Ammon's horn (tissue), 1 donor: ENCODE results near the gene COL4A3.

Experiments used
- DNase-seq: peaks from one replicate; pipeline ENCODE4 v3.0.0-alpha.2; 2016; ENCODE audit warnings: low spot score

The COL4A3 gene

DNA sequence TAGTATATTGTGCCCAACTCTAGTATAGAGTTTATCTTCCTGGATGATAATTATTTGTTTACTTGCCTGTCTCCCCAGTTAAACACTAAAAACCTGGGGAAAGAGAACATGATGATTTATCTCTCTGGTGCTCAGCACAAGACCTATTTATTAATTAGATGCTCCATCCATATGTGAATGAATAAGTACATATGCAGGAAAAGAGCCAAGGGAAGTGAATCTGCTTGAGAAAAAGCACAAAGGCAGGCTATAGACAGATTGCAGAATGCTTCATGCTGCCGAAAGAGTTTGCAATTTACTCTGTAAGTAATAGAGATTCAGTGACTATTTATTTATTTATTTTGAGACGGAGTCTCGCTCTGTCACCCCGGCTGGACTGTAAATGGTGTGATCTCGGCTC is 123.3 kb downstream of the COL4A3 start:
- no peak for DNase-seq

- no peak for DNase-seq
These were observed 127.9 kb downstream of the COL4A3 start for GRCh38 chr2:227292314-227292713.

- no peak for DNase-seq
These were observed 129.1 kb downstream of the COL4A3 start for GRCh38 chr2:227293531-227293930.

DNA sequence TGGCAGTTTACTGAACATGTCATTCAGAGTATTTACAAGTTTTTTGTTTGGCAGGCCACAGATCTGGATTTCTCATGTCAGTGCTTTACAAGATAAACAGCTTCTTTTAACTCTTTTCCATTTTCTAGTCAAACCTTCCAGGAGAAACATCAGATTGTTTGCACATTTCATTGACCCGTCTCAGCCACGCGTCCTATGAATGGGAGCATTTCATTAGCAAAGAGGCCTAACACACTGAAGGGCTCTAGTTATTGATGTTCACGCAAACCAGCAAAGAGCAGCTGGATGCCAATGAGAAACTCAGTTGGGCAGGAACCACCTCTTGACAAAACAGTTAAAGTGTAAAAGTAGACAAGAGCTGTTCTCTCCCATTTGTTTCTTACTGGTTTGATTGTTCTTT is 131.4 kb downstream of the COL4A3 start:
- no peak for DNase-seq

DNA sequence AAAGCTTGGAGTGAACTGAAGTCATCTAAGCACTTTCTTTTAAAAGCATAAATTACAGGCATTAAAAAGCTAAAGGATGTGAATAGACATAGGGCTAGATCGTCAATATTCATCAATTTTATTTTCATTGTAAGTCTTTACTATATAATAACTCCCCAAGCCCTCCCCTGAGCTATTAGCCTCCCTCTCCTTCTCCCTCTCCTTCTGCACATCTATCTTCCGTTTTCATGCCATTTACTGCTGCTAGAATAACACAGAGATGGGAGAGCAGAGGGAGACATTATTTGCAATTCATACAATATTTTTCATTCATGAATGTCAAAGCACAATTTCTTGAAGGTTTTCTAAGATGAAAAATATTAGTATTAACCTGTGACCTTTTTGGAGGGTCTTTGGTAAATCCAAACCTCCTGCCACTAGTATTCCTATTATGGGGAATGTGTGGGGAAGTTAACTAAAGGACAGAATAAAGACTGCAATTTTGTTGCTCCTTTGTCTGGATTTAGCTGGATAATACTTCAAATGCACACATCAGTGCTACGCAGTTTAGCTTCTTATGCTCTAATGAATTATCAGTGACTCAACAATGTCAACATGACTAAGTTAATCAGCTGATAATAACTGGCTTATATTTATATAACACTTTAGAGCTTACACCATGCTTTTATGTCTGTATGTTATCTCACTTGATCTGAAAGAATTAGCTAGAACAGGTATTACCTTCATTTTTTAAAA is 132.4 kb downstream of the COL4A3 start:
- no peak for DNase-seq

DNA sequence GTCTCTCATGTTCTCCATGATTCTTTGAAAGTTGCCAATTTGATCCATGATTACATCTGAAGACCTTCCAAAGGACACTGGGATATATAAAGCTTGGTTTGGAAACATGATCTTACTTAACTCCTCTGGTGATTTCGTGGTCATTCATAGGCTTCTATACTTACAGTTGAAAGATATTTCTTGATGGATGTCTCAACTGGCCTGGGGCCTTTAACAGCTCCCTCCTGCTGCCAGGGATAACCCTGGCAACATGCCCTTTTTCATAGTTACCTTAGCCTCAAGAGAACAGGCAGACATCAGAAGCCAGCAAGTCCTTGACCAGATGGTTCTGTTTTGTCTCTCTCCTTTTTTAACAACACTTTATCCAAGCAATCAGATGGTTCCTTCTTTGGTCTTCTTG is 137.1 kb downstream of the COL4A3 start:
- no peak for DNase-seq

DNA sequence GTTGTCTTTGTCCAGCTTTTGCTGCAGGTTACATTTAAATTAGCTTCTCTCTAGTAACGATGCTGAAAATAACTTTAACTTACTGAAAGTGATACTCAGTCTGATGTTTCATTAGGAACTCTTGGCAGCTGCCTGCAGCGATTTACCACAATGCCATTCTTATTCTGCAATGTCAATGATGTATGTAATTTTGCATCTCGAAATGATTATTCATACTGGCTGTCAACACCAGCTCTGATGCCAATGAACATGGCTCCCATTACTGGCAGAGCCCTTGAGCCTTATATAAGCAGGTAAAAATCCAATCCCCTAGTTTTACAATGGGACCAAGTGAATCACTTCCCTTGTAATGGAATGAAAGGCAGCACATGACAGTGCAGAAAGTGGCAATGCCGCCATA is 144.4 kb downstream of the COL4A3 start:
- peak; percentile 3 for DNase-seq

GRCh38 chr2:227310756-227311110 is 146.3 kb downstream of the COL4A3 start:
- DNase-seq = no peak

DNA sequence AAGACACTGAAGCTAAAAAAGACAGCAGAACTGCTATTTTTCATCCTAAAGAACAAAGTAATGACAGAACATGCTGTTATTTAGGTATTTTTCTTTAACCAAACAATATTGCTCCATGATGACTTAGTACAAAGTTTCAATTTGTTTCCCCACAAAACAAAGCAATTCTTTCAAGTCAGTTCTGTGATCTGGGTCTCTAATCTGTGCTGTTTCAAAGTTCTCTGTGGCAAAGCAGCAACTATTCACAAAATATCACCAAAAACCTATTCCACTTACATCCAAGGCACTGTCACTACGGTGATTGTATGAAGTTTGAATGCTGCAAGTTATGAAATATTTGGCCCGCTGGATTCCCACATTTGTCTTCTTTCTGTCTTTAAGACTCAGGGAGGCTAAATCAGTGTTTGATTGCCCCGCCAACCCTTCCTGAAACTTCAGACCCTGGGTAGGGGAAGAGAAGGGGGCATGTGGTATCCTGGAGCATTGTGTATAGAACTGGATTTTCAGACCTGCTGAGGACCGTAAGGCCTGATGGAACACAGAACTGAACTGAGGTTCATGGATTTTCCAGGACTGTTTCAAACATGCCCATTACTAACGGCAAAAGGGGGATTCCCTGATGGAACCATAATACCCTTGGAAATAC is 147.6 kb downstream of the COL4A3 start:
- no peak for DNase-seq

GRCh38 chr2:227312579-227312978 is 148.2 kb downstream of the COL4A3 start:
- no peak for DNase-seq

- DNase-seq = no peak
These were observed 148.9 kb downstream of the COL4A3 start for GRCh38 chr2:227313310-227313709.

DNA sequence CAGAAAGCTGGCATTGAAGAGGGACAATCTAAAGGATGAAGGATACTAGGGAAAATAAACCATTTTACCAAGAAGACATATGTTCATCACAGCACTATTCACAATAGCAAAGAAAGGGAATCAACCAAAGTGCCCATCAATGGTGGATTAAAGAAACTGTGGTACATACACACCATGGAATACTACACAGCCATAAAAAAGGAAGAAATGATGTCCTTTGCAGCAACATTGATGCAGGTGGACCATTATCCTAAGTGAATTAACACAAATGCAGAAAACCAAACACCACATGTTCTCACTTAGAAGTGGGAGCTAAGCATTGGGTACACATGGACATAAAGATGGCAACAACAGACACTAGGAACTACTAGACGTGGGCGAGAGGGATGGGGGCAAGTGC is 153.4 kb downstream of the COL4A3 start:
- no peak for DNase-seq

DNA sequence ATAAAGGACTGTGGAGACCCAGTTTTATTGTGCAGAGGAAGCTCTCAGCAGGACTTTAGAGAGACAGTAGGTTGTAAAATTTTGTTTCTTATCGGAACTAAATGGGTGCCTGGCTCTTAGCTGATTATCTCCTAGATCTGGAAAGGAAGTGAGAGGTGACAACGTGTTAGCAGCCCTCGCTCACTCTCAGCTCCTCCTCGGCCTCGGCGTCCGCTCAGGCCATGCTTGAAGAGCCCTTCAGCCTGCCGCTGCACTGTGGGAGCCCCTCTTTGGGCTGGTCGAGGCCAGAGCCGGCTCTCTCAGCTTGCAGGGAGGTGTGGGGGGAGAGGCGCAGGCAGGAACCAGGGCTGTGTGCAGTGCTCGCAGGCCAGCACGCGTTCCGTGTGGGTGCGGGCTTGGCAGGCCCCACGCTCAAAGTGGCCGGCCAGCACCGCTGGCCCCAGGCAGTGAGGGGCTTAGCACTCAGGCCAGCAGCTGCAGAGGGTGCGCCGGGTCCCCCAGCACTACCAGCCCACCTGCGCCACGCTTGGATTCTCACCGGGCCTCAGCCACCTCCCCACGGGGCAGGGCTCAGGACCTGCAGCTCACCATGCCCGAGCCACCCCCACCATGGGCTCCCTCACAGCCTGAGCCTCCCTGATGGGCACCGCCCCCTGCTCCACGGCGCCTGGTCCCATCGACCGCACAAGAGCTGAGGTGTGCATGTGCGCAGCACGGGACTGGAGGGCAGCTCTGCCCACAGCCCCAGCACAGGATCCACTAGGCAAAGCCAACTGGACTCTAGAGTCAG is 156.1 kb downstream of the COL4A3 start:
- DNase-seq = no peak

- DNase-seq = no peak
These were observed 158.2 kb downstream of the COL4A3 start for GRCh38 chr2:227322530-227323205.

DNA sequence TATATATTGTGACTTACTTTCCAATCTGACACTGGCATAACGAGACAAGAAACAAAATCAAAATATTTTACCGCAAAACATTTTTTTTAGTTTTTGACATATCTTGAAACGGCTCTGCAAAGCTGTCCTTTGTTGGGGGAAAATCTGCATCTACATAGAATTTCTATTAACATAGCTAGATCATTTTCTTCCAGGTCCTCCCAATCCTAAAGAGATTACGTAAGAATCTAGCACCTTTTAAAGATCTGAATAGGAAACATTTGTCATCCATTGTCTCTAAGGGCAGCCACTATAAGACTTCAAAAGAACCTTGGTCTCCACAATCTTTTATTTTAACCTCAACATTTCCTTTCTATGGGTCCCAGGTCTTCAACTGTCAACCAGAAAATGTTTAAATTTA is 159.4 kb downstream of the COL4A3 start:
- no peak for DNase-seq

- DNase-seq = peak; percentile 22
These were observed 160.2 kb downstream of the COL4A3 start for GRCh38 chr2:227324642-227324994.

DNA sequence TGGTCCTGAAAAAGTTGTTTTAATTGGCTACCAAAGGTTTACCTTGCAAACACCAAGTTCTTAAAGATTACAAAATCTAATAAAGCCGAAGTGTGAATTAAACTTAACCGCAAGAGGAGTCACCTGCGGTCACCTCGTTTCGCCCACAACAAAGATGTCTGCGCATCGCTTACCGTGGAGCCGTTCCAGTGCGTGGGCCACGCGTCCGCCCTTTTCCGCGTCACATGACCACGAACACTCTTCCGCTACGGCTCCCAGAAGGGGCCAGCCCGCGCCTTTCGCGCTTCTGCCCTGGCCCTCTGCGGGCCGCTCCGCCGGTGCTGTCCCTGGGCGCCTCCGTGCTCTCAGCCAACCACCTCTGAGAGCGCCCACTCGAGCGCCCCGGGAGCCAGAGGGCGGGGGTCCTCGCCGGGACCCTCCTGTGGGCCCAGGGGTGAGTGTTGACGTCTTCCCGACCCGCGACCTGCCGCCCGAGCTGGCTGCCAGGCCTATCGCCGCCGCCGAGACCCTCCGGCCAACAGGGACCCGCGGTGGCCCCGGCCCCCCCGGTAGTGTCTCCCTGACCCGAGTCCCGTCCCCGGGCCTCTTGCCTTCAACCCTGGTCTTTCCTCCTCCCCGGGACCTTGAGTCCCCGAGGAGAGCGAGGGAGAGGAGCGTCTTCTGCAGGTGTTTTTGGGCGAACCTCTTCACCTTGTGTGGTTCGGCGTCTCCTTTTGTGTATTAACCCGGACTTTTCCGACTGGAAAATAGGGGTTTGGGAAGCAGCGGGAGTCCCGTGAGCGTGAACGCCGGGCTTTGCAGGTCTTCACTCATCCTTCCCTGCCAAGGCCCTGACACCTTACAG is 160.8 kb downstream of the COL4A3 start, which contains the start of gene MFF:
Gene MFF (plus strand): TSS at position 257 of the 844 bp plus-strand sequence. CDS start 5,415 bp downstream, outside the sequence.
- DNase-seq = peak; percentile 94

DNA sequence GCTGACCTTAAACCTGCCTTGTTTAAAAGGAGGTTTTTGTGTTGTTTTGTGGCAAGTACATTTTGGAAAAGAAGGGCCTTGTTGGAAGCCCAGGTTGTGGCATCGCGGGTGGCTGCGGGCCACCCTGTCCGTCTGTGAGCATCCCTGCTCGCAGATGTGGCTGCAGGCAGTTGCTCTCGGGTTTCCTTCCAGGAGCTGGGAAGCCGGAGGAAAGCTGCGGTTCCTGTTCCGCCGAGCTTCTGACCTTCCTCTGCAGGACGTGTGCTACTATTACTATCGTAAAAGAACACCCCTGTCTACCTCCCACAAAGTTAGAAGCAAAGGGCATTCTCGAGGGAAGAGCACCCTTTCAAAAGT is 161.4 kb downstream of the COL4A3 start:
- peak; percentile 53 for DNase-seq

GRCh38 chr2:227326783-227327182 is 162.4 kb downstream of the COL4A3 start:
- DNase-seq = no peak

GRCh38 chr2:227335713-227336112 is 171.3 kb downstream of the COL4A3 start:
- DNase-seq = peak; percentile 54

DNA sequence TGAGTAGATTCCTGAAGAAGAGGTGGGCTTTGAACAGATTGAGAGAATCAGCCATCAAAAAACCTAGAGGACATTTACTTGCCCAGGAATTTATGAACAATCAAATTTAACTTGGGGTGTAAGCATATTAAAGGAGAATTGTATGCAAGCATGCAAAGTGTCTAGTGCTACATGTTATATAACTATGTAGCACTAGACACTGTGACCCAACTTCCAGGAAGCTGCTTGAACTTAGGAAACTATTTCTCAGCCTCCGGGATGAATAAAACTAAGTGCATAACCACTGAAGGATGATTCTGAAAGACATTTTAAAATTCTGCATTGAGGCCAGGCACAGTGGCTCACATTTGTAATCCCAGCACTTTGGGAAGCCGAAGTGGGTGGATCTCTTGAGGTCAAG is 173.0 kb downstream of the COL4A3 start:
- no peak for DNase-seq
